K562 (cell line): ENCODE measurements around the gene VPS33A. TPM values are rescaled to one million over a fixed set of nuclear protein-coding genes. Genes with fewer than 3 reads are reported as not detected.

Experiments
- CHD2 ChIP-seq: IDR thresholded peaks from 2 replicates; pipeline ENCODE4 v1.6.1; 2011; ENCODE audit warnings: low read depth, low read length
- DNMT1 ChIP-seq: fragments of 450-650 bp; IDR thresholded peaks from 2 replicates; pipeline ENCODE4 v1.6.1; 2016; ENCODE audit warnings: antibody characterized with exemption, mild to moderate bottlenecking
- ETV5 ChIP-seq: sonication (generic); formaldehyde crosslinking; IDR thresholded peaks from 2 replicates; pipeline ENCODE4 v1.4.0; 2020; ENCODE audit warnings: low read depth, mild to moderate bottlenecking, missing genetic modification reagents
- LARP7 ChIP-seq: fragments of 450-650 bp; IDR thresholded peaks from 2 replicates; pipeline ENCODE4 v1.6.1; 2016
- MAZ ChIP-seq, 2 experiments: fragments of 450-650 bp in 1 of 2; sonication (generic) in 1 of 2; formaldehyde crosslinking; IDR thresholded peaks in 1 of 2; conservative IDR thresholded peaks in 1 of 2; 2 replicates each; pipeline versions ENCODE4 v1.4.0 to v1.5.0; 2020; ENCODE audit warnings: mild to moderate bottlenecking in 1 of 2, missing genetic modification reagents in 1 of 2
- MED1 ChIP-seq: sonication (generic); formaldehyde crosslinking; IDR thresholded peaks from 2 replicates; pipeline ENCODE4 v1.8.1; 2023; ENCODE audit warnings: missing genetic modification reagents, borderline replicate concordance
- MYBL2 ChIP-seq, 2 experiments: fragments of 450-650 bp in 1 of 2; sonication (generic) in 1 of 2; formaldehyde crosslinking in 1 of 2; IDR thresholded peaks; 2 replicates each; pipeline versions ENCODE4 v1.6.1 to v1.8.1; 2017 to 2022; ENCODE audit warnings: borderline replicate concordance in 1 of 2, inconsistent platforms in 1 of 2, low read depth in 1 of 2, mild to moderate bottlenecking in 1 of 2, missing genetic modification reagents in 1 of 2, moderate library complexity in 1 of 2
- NCOA2 ChIP-seq, 2 experiments: fragments of 450-650 bp; IDR thresholded peaks; 2 replicates each; pipeline ENCODE4 v1.6.1; 2018; ENCODE audit warnings: mild to moderate bottlenecking in 2 of 2, moderate library complexity in 1 of 2; ENCODE audit not compliant: partially characterized antibody in 2 of 2
- PCBP2 ChIP-seq: fragments of 200-400 bp; formaldehyde crosslinking; IDR thresholded peaks from 2 replicates; pipeline ENCODE4 v1.6.1; 2018; ENCODE audit warnings: low read length, low read depth, mild to moderate bottlenecking, moderate library complexity; ENCODE audit not compliant: poor library complexity, severe bottlenecking
- POLR2A ChIP-seq: fragments of 450-650 bp; conservative IDR thresholded peaks from 2 replicates; pipeline ENCODE4 v1.6.1; 2016
- POU5F1 ChIP-seq: fragments of 150-350 bp; IDR thresholded peaks from 2 replicates; pipeline ENCODE4 v1.6.1; 2014; ENCODE audit warnings: borderline replicate concordance, low read length, low read depth, mild to moderate bottlenecking; ENCODE audit not compliant: partially characterized antibody
- RBBP5 ChIP-seq: fragments of 200-600 bp; sonication (generic); IDR thresholded peaks from 2 replicates; pipeline ENCODE4 v1.6.1; 2012; ENCODE audit warnings: borderline replicate concordance, mild to moderate bottlenecking, low read length, control low read depth, inconsistent platforms; ENCODE audit not compliant: insufficient read depth, poor library complexity, severe bottlenecking
- ZNF143 ChIP-seq: sonication (generic); formaldehyde crosslinking; IDR thresholded peaks from 2 replicates; pipeline ENCODE4 v1.9.0; 2022; ENCODE audit warnings: mild to moderate bottlenecking, missing genetic modification reagents
- polyA plus RNA-seq, 8 experiments: library from polyadenylated mRNA; depleted of rRNA in 4 of 8; stranded (reverse) in 5 of 8; unstranded in 3 of 8; fragments of >200 nt; fragmentation: Nextera tagmentation in 2 of 8; fragmentation: Illumina TruSeq in 1 of 8; extraction: Ambion mirVana in 2 of 8; extraction: Trizol in 1 of 8; gene quantifications; 2 replicates each; pipeline versions ENCODE4 v1.2.1 to v1.2.3, GENCODE V29; 2011 to 2014; ENCODE audit warnings: inconsistent platforms in 1 of 8, missing spikeins in 1 of 8
- total RNA-seq, 7 experiments: library from RNA; depleted of rRNA in 6 of 7; stranded (reverse); fragments of >200 nt in 6 of 7; fragmentation: Illumina TruSeq in 2 of 7; extraction: Trizol in 2 of 7; gene quantifications; 2 replicates each; pipeline versions ENCODE4 v1.2.1 to v1.2.3, GENCODE V29; 2011 to 2021; ENCODE audit warnings: low replicate concordance in 1 of 7
- TF ChIP-seq, protein P1 (sequence below): fragments of 450-650 bp; IDR thresholded peaks from 2 replicates; pipeline ENCODE4 v1.6.1; 2016; ENCODE audit warnings: antibody characterized with exemption
- TF ChIP-seq, protein P2 (sequence below): fragments of 450-650 bp; formaldehyde crosslinking; IDR thresholded peaks from 2 replicates; pipeline ENCODE4 v1.4.0; 2020; ENCODE audit warnings: mild to moderate bottlenecking
- TF ChIP-seq, protein P3 (sequence below): fragments of 250-450 bp; sonication (Bioruptor Pico); IDR thresholded peaks from 2 replicates; pipeline ENCODE4 v1.8.0; 2021; ENCODE audit warnings: moderate library complexity, mild to moderate bottlenecking, inconsistent platforms
- TF ChIP-seq, protein P4 (sequence below): fragments of 250-450 bp; sonication (Bioruptor Pico); IDR thresholded peaks from 2 replicates; pipeline ENCODE4 v1.5.0; 2020; ENCODE audit warnings: mild to moderate bottlenecking
- TF ChIP-seq, protein P5 (sequence below): fragments of 250-450 bp; sonication (Bioruptor Pico); IDR thresholded peaks from 2 replicates; pipeline ENCODE4 v1.4.0; 2020; ENCODE audit warnings: mild to moderate bottlenecking, moderate library complexity

The VPS33A gene
- total and polyA plus RNA-seq, 9 of the 15 experiments (the other 6 are each of a cell fraction or from before 2014, with no cell fraction given): 10.6 to 34.3 (median 25.3) TPM

DNA sequence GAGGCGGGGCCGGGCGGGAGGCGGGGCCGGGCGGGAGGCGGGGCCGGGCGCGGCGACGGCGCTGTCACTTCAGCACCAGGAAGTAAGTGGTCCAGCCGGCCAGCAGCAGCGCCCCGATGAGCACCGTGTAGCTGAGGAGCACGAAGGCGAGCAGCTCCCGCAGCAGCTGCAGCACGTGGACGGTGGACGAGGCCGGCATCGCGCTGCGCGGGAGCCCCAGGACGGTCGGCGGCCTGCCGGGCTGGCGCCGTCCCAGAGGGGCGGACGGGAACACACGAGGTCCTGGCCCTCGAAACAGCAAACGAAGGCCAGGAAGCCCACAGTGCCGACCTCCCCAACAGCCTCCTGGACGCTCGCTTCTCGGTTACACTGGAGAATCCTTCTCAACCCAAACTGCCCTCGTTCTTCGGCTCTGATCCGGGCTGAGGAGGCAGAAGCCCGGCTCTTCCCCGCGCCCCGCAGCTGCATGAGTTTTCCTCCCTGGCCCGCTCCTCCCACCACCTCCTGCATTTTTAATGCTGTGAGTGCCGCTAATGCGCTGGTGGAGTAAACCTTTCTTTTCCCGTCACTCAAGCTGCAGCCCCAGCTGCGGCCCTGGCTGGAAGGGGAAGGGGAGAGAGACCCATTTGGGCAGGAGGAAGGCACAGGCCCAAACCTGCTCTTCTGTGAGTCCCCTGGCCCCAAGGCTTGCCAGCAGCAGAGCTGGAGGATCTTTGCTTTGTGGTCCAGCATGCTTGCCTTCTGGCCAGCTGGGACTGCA lies 39.7 kb downstream of the VPS33A start (continued):
- TF ChIP-seq, protein P1, sequence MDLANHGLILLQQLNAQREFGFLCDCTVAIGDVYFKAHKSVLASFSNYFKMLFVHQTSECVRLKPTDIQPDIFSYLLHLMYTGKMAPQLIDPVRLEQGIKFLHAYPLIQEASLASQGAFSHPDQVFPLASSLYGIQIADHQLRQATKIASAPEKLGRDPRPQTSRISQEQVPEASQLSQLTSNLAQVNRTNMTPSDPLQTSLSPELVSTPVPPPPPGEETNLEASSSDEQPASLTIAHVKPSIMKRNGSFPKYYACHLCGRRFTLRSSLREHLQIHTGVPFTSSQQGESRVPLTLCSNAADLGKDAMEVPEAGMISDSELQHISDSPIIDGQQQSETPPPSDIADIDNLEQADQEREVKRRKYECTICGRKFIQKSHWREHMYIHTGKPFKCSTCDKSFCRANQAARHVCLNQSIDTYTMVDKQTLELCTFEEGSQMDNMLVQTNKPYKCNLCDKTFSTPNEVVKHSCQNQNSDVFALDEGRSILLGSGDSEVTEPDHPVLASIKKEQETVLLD: no peak
- TF ChIP-seq DNMT1 (no peak), RBBP5 (no peak), MED1 (CRISPR knock-in tag) (0 out of 2 replicates have a peak, but pooled peaks have one; percentile 90), MAZ (CRISPR knock-in tag; conservative IDR thresholded peaks at IDR 0.05 in 1 of 2, IDR thresholded peaks at IDR 0.05 in 1 of 2) (peak in 1 of 2 experiments; percentile 73; a peak in 2 of 4 replicates), NCOA2 (IDR thresholded peaks at IDR 0.05; ENCODE audit: partially characterized antibody in 2 of 2) (no peak), ZNF143 (CRISPR knock-in tag) (no peak), POU5F1 (no peak), MYBL2 (IDR thresholded peaks at IDR 0.05; ENCODE audit: low read depth) (no peak), MYBL2 (CRISPR knock-in tag; IDR thresholded peaks at IDR 0.05; ENCODE audit: borderline replicate concordance) (peak; percentile 67; the same call in 1 of the 2 replicates), ETV5 (CRISPR knock-in tag) (no peak), POLR2A (no peak), PCBP2 (no peak), LARP7 (no peak), CHD2 (no peak)
- TF ChIP-seq, protein P2, sequence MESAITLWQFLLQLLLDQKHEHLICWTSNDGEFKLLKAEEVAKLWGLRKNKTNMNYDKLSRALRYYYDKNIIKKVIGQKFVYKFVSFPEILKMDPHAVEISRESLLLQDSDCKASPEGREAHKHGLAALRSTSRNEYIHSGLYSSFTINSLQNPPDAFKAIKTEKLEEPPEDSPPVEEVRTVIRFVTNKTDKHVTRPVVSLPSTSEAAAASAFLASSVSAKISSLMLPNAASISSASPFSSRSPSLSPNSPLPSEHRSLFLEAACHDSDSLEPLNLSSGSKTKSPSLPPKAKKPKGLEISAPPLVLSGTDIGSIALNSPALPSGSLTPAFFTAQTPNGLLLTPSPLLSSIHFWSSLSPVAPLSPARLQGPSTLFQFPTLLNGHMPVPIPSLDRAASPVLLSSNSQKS (CRISPR knock-in tag): no peak
- TF ChIP-seq, protein P3, sequence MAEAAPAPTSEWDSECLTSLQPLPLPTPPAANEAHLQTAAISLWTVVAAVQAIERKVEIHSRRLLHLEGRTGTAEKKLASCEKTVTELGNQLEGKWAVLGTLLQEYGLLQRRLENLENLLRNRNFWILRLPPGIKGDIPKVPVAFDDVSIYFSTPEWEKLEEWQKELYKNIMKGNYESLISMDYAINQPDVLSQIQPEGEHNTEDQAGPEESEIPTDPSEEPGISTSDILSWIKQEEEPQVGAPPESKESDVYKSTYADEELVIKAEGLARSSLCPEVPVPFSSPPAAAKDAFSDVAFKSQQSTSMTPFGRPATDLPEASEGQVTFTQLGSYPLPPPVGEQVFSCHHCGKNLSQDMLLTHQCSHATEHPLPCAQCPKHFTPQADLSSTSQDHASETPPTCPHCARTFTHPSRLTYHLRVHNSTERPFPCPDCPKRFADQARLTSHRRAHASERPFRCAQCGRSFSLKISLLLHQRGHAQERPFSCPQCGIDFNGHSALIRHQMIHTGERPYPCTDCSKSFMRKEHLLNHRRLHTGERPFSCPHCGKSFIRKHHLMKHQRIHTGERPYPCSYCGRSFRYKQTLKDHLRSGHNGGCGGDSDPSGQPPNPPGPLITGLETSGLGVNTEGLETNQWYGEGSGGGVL (CRISPR knock-in tag): no peak
- TF ChIP-seq, protein P4, sequence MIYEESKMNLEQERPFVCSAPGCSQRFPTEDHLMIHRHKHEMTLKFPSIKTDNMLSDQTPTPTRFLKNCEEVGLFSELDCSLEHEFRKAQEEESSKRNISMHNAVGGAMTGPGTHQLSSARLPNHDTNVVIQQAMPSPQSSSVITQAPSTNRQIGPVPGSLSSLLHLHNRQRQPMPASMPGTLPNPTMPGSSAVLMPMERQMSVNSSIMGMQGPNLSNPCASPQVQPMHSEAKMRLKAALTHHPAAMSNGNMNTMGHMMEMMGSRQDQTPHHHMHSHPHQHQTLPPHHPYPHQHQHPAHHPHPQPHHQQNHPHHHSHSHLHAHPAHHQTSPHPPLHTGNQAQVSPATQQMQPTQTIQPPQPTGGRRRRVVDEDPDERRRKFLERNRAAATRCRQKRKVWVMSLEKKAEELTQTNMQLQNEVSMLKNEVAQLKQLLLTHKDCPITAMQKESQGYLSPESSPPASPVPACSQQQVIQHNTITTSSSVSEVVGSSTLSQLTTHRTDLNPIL (CRISPR knock-in tag): no peak
- TF ChIP-seq, protein P5, sequence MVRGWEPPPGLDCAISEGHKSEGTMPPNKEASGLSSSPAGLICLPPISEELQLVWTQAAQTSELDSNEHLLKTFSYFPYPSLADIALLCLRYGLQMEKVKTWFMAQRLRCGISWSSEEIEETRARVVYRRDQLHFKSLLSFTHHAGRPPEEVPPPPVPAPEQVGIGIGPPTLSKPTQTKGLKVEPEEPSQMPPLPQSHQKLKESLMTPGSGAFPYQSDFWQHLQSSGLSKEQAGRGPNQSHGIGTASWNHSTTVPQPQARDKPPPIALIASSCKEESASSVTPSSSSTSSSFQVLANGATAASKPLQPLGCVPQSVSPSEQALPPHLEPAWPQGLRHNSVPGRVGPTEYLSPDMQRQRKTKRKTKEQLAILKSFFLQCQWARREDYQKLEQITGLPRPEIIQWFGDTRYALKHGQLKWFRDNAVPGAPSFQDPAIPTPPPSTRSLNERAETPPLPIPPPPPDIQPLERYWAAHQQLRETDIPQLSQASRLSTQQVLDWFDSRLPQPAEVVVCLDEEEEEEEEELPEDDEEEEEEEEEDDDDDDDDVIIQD (CRISPR knock-in tag): no peak
